OCI-LY7 (cell line): Measurements from ENCODE around the gene CNPY1. TPM values are rescaled to one million over a fixed set of nuclear protein-coding genes. Genes with fewer than 3 reads are reported as not detected.

Experiments
- BruUV-seq: library from RNA; stranded (reverse); fragments of 400-500 nt; replicated peaks from 2 replicates; lab custom pipeline; 2021; lab: Mats Ljungman, UMichigan
- CTCF ChIA-PET: fragments of 300-600 bp; sonication (Branson Sonifier 250); formaldehyde crosslinking; loops from one replicate; lab custom pipeline; 2022; ENCODE audit warnings: antibody characterized with exemption; ENCODE audit not compliant: unreplicated experiment; lab: Charles Lee
- POLR2A ChIA-PET: fragments of 300-600 bp; sonication (Branson Sonifier 250); formaldehyde crosslinking; loops from one replicate; lab custom pipeline; 2022; ENCODE audit warnings: antibody characterized with exemption; lab: Charles Lee
- DNase-seq: peaks from one replicate; pipeline ENCODE4 v3.0.0-alpha.2; 2015; ENCODE audit warnings: low spot score
- H2AFZ ChIP-seq: fragments of 200-600 bp; sonication (generic), shearing (Covaris generic); 2 replicates; pipeline ENCODE4 v1.6.1; 2014; ENCODE audit warnings: mild to moderate bottlenecking, antibody characterized with exemption, low read length, moderate library complexity
- H3K27ac ChIP-seq: fragments of 200-600 bp; sonication (generic); 2 replicates; pipeline ENCODE4 v1.5.1; 2014; ENCODE audit warnings: mixed run types, low read depth, mild to moderate bottlenecking, moderate library complexity, low read length, inconsistent platforms; ENCODE audit not compliant: poor library complexity, severe bottlenecking
- H3K36me3 ChIP-seq: fragments of 200-600 bp; sonication (generic); 2 replicates; pipeline ENCODE4 v1.6.1; 2014; ENCODE audit warnings: mild to moderate bottlenecking, antibody characterized with exemption, low read length, moderate library complexity, mixed read lengths; ENCODE audit not compliant: insufficient read depth
- H3K4me1 ChIP-seq: fragments of 200-600 bp; sonication (generic); 2 replicates; pipeline ENCODE4 v1.5.1; 2014; ENCODE audit warnings: mild to moderate bottlenecking, low read length; ENCODE audit not compliant: insufficient read depth, poor library complexity, severe bottlenecking
- H3K4me2 ChIP-seq: fragments of 200-600 bp; sonication (generic); 2 replicates; pipeline ENCODE4 v1.6.1; 2014; ENCODE audit warnings: mild to moderate bottlenecking, low read length
- H3K4me3 ChIP-seq: fragments of 200-600 bp; sonication (generic); 2 replicates; pipeline ENCODE4 v1.5.1; 2014; ENCODE audit warnings: mild to moderate bottlenecking, low read depth, low read length; ENCODE audit not compliant: poor library complexity, severe bottlenecking
- H3K79me2 ChIP-seq: fragments of 200-600 bp; sonication (generic); 2 replicates; pipeline ENCODE4 v1.6.1; 2016; ENCODE audit warnings: low read depth, mild to moderate bottlenecking, low read length, moderate library complexity, mixed read lengths; ENCODE audit not compliant: insufficient read depth
- H3K9me2 ChIP-seq: fragments of 200-600 bp; sonication (generic); 2 replicates; pipeline ENCODE4 v1.6.1; 2016; ENCODE audit warnings: mild to moderate bottlenecking, low read length, mixed read lengths; ENCODE audit not compliant: insufficient read depth
- H3K9me3 ChIP-seq: fragments of 200-600 bp; sonication (generic); 2 replicates; pipeline ENCODE4 v1.6.1; 2014; ENCODE audit warnings: mild to moderate bottlenecking, mixed run types, low read length, mixed read lengths
- H4K20me1 ChIP-seq: fragments of 200-600 bp; sonication (generic); 2 replicates; pipeline ENCODE4 v1.6.1; 2014; ENCODE audit warnings: mild to moderate bottlenecking, antibody characterized with exemption, low read length, moderate library complexity, mixed read lengths; ENCODE audit not compliant: insufficient read depth
- CTCF ChIP-seq: fragments of 200-600 bp; sonication (generic); conservative IDR thresholded peaks from 2 replicates; pipeline ENCODE4 v1.5.1; 2014; ENCODE audit warnings: mild to moderate bottlenecking, antibody characterized with exemption, low read length, moderate library complexity, mixed read lengths
- EZH2phosphoT487 ChIP-seq: fragments of 200-600 bp; sonication (generic); IDR thresholded peaks from 2 replicates; pipeline ENCODE4 v1.6.1; 2018; ENCODE audit warnings: low read depth, borderline replicate concordance, mild to moderate bottlenecking, mixed run types, antibody characterized with exemption, low read length, moderate library complexity, mixed read lengths
- intact Hi-C: fragments of 100-400 bp; cut with micrococcal nuclease; formaldehyde crosslinking; loops from one replicate; pipeline ENCODE4 v1.10.0; 2022; ENCODE audit not compliant: unreplicated experiment
- total RNA-seq, 2 experiments: library from RNA; depleted of rRNA in 1 of 2; stranded (reverse); fragments of >200 nt in 1 of 2; shearing (Covaris generic) in 1 of 2; gene quantifications; 2 replicates each; pipeline ENCODE4 v1.2.3, GENCODE V29; 2014 to 2022

Gene CNPY1
- total RNA-seq, 2 experiments from 2014 or later, result not detected

- TF ChIP-seq EZH2phosphoT487, result no peak
- TF ChIP-seq CTCF, result no peak
- CTCF ChIA-PET, result no interaction called here
- Histone ChIP-seq H3K79me2 (no peaks in the 10 kb centered on the region), H3K9me2 (no peaks in the 10 kb centered on the region), H3K36me3 (no peaks in the 10 kb centered on the region), H4K20me1 (no peaks in the 10 kb centered on the region), H2AFZ (no peak overlapping the region), H3K4me3 (no peak overlapping the region), H3K4me2 (no peak overlapping the region), H3K27ac (no peak overlapping the region), H3K9me3 (no peaks in the 10 kb centered on the region), H3K4me1 (no peaks in the 10 kb centered on the region)
- POLR2A ChIA-PET, result no interaction called here
- BruUV-seq, result no TSS peak
- intact Hi-C loops, result no loop called here
- DNase-seq, result no peak
Observed at GRCh38 chr7:155541986-155542675, 4.2 kb downstream of the CNPY1 start.

- H3K27ac ChIP-seq, result no peak overlapping the region
- no peaks in the 10 kb centered on the region for H3K79me2 ChIP-seq
- POLR2A ChIA-PET, result interaction anchor here (0.6 kb wide), 1 partner anchor 1365 kb away, joined by 3 read pairs; no protein-coding TSS in a partner anchor
- no peak overlapping the region for H3K4me2 ChIP-seq
- no peaks in the 10 kb centered on the region for H4K20me1 ChIP-seq
- H3K36me3 ChIP-seq, result no peaks in the 10 kb centered on the region
- DNase-seq, result no peak
- H3K9me3 ChIP-seq, result no peaks in the 10 kb centered on the region
- CTCF ChIA-PET, result no interaction called here
- H3K4me1 ChIP-seq, result no peaks in the 10 kb centered on the region
- BruUV-seq, result no TSS peak
- intact Hi-C loops, result no loop called here
- H3K9me2 ChIP-seq, result no peaks in the 10 kb centered on the region
- no peak overlapping the region for H2AFZ ChIP-seq
- TF ChIP-seq CTCF (no peak), EZH2phosphoT487 (no peak)
- no peak overlapping the region for H3K4me3 ChIP-seq
Observed at GRCh38 chr7:155540553-155540952, 5.8 kb downstream of the CNPY1 start.

- no peak for TF ChIP-seq EZH2phosphoT487
- TF ChIP-seq CTCF, result no peak
- no peaks in the 10 kb centered on the region for H3K4me1 ChIP-seq
- H3K4me2 ChIP-seq, result no peak overlapping the region
- no peaks in the 10 kb centered on the region for H3K36me3 ChIP-seq
- H3K27ac ChIP-seq, result no peak overlapping the region
- POLR2A ChIA-PET, result interaction anchor here (0.6 kb wide), 1 partner anchor 10 kb away, joined by 3 read pairs; no protein-coding TSS in a partner anchor
- no peak overlapping the region for H3K4me3 ChIP-seq
- H4K20me1 ChIP-seq, result no peaks in the 10 kb centered on the region
- no peaks in the 10 kb centered on the region for H3K79me2 ChIP-seq
- no peaks in the 10 kb centered on the region for H3K9me2 ChIP-seq
- H2AFZ ChIP-seq, result no peak overlapping the region
- CTCF ChIA-PET, result no interaction called here
- intact Hi-C loops, result loop anchor here (10.0 kb wide), 1 partner anchor 153 kb away; no protein-coding TSS in a partner anchor
- no peaks in the 10 kb centered on the region for H3K9me3 ChIP-seq
- no peak for DNase-seq
- BruUV-seq, result no TSS peak
Observed at GRCh38 chr7:155538293-155538692, 8.1 kb downstream of the CNPY1 start.
